Measurements from ENCODE around the gene DIS3L2.
"Not testable (repeated sequence)": the region's sequence is repeated elsewhere in the genome, so short reads cannot be mapped to it uniquely, and the experiment has no call there.

The DIS3L2 gene

GRCh38 chr2:232349546-232349945 is 388.0 kb downstream of the DIS3L2 start:
- DNase-seq (ENCODE audit: low read depth in 2 of 2), result no peak

GRCh38 chr2:232349946-232350635 is 388.6 kb downstream of the DIS3L2 start:
- DNase-seq (ENCODE audit: low read depth in 2 of 2), result no peak

DNA sequence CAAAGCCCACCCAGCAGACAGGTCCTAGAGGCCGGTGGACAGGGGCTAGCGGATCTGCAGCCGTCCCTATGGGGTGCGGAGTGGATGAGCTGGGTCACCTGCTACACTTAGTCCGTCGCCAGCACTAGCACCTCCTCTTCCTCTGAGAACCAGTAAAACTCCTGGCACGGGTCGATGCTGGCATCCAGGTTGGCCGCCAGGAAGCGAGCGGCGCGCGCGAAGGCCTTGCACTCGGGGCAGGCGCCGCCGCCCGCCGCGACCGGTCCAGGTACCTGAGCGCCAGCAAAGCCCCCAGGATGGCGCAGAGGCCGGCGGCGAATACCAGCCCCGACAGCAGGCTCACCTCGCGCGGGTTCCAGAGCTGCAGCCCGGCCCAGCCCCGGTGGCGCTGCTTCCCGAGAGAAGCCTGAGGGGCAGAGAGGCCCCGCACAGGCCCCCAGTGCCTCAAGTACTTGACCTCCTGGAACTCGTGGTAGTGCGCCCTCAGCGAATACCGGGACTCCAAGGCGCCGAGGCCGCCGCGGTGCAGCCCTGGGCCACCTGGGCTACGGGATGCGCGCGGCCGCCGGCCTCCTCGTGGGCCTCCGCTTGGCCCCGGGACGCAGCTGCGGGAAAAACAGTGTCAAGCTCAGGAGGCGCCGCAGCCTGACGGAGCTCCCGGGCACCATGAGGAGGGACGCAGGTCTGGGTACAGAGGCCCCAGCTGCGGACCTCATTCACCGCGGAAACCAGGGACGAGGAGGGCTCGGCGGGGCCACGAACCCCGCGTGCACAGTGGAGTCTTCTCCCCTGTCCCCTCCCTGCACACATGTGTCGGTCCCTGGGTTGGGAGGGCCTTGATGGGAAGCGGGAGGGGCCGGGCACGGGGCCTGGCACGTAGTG is 389.5 kb downstream of the DIS3L2 start:
- DNase-seq (ENCODE audit: low read depth in 2 of 2), result no peak

DNA sequence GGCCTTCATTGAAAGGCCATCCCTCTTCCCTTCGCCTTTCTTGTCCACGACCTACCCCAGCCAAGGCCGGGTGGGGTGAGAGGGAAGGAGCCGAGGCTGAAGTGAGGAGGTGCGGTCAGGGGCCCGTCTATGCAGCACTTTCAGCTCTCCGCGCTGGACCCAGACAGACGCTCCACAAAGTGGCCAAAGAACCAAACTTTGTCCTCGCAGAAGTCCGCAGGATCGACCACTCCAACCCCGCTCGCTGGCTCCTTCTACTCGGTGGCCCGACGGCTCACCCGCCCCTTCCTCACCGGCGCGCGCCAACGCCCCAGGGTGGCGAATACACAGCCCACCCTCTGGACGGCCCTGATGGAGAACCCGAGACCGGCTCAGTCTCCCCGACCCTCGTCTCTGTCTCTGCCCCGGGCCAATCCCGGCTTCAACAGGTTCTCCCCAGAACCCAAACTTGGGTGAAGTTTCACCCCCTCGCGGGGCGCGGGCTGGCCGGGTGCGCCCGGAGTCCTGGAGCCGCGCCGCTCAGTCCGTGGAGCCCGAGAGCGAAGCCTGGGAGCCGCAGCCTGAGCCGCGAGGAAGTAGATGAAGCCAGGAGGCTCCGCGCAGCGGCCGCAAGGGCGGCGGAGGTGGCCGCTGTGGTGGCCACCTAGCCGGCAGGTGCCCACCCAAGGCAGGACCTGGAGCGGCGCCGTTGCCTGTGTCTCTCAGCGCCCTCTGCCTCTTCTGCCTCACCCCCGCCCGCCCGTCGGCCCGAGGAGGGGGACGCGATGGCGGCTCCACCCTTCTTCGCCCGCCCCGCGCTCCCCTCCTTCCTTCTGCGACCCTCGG is 390.4 kb downstream of the DIS3L2 start:
- DNase-seq (ENCODE audit: low read depth in 2 of 2), result no peak

GRCh38 chr2:232352511-232353091 is 391.1 kb downstream of the DIS3L2 start:
- no peak for DNase-seq (ENCODE audit: low read depth in 2 of 2)

DNA sequence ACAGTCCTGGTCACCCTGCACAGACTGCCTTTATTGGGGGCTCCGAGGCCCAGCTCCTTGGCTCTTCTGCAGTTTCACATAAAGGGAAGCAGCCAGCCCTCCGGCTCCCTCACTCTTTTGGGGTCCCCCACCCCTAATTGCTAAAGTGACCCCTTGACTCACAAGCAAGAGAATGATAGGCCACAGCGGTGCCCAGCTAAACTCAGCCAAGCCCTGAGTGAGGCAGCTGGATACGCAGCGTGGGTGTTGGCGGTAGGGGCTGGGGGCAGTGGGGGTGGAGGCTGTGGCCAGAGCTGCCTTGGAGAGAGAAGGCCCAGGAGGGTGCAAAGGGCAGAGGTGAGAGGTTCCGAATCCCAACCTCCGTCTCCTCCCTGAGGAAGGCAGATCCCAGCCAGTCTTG is 391.6 kb downstream of the DIS3L2 start:
- no peak for DNase-seq (ENCODE audit: low read depth in 2 of 2)

GRCh38 chr2:232353660-232354059 is 392.1 kb downstream of the DIS3L2 start:
- DNase-seq (ENCODE audit: low read depth in 2 of 2), result no peak

DNA sequence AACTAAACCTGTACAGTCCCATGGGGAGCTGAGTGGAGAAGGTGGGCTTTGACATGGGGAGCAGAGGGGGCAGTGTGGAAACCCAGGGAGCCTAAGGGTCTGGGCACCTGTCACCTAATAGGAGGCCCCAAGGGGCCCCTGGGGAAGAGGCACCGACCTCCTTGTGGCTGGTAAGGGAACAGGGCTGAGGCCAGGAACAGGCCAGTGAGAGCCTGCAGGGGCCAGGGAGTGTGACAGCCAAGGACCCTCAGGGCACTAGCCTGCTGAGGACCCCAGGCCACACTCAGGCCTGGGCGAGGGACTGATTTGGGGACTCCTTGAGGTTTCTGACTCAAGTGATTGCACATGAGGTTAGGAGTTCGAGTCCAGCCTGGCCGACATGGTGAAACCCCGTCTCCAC is 392.6 kb downstream of the DIS3L2 start:
- DNase-seq (ENCODE audit: low read depth in 2 of 2), result no peak

- DNase-seq (ENCODE audit: low read depth in 2 of 2), result no peak
Observed at GRCh38 chr2:232361646-232362045, 400.1 kb downstream of the DIS3L2 start.

DNA sequence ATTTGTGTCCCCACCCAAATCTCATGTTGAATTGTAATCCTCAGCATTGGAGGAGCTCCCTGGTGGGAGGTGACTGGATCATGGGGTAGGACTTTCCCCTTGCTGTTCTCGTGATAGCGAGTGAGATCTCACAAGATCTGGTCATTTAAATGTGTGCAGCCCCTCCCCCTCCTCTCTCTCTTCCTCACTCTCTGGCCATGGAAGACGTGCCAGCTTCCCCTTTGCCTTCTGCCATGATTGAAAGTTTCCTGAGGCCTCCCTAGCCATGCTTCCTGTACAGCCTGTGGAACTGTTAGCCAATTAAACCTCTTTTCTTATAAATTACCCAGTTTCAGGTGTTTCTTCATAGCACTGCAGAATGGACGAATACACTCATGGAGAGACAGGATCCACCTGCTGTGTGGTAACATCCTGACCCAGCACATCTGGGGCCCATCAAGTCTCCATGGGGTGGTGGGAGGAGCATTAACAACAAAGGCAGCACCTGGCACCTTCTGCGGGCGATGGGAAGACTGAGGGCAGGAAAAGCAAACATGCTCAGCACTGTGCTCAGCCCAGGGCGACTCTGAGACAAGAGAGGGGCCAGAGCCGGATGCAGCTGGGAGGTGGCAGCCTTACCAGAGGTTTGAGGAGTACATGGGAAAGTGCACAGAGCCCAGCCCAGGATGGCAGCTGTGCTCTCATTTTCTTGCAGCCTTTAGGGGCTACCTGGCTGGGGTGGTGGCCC is 400.8 kb downstream of the DIS3L2 start:
- DNase-seq (ENCODE audit: low read depth in 2 of 2), result no peak

DNA sequence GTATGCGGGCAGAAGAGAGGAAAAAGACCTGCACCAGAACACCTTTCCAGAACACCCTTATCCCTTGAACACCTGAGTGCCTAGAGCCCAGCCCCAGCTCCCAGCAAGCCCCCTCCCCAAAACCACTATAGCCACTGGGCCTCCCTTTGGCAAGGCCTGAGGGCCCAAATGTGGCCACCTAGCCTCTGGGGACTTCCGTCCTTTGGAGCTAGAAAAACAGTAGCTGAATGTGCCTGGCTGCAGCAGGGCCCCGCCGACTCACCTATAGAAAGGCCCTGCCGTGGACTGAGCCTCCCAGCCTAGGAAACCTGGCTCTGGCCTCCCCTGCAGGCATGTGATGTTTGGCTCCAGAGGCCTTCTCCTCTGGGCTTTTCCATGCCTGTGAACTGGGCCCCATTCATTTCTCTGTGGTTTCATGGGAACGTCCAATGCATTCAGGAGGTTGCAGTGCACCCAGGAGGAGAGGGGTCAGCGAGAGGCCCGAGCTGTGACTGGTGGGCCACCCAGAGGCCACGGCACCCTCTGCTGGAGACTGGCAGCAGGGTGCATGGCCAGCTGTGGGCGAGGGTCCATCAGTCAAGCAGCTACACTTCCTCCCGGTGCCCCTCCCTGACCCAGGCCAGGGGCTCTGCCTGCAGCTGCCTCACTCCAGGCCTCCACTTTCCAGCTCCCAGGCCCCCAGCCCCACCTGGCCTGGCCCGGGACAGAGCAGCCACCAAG is 401.7 kb downstream of the DIS3L2 start:
- not testable (repeated sequence) for DNase-seq (ENCODE audit: low read depth in 2 of 2)

GRCh38 chr2:232363784-232364615 is 402.5 kb downstream of the DIS3L2 start:
- DNase-seq (ENCODE audit: low read depth in 2 of 2), result no peak

GRCh38 chr2:232364806-232365594 is 403.5 kb downstream of the DIS3L2 start:
- DNase-seq (ENCODE audit: low read depth in 2 of 2), result not testable (repeated sequence)

- no peak for DNase-seq (ENCODE audit: low read depth in 2 of 2)
Observed at GRCh38 chr2:232365621-232366321, 404.3 kb downstream of the DIS3L2 start.

DNA sequence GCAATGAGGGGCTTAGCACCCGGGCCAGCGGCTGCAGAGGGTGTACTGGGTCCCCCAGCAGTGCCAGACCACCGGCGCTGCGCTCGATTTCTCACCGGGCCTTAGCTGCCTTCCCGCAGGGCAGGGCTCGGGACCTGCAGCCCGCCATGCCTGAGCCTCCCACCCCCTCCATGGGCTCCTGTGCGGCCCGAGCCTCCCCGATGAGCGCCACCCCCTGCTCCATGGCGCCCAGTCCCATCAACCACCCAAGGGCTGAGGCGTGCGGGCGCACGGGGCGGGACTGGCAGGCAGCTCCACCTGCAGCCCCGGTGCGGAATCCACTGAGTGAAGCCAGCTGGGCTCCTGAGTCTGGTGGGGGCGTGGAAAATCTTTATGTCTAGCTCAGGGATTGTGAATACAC is 404.9 kb downstream of the DIS3L2 start:
- DNase-seq (ENCODE audit: low read depth in 2 of 2), result not testable (repeated sequence)

DNA sequence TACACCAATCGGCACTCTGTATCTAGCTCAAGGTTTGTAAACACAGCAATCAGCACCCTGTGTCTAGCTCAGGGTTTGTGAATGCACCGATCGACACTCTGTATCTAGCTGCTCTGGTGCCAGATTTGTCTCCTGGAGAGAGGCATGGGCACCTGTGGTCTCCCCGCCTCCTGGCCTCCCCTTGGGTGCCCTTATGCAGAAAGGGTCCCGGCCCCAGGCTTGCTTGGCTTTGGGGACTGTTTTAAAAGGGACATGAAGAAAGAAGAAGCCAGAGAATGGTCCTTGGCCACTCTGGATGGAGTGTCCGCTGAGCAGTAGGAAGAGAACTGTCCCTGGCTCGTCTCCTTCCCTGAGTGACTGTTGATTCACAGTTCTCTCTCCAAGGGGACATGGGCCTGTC is 405.5 kb downstream of the DIS3L2 start:
- no peak for DNase-seq (ENCODE audit: low read depth in 2 of 2)

GRCh38 chr2:232367591-232368233 is 406.2 kb downstream of the DIS3L2 start:
- DNase-seq (ENCODE audit: low read depth in 2 of 2), result no peak

GRCh38 chr2:232368311-232368731 is 406.8 kb downstream of the DIS3L2 start:
- no peak for DNase-seq (ENCODE audit: low read depth in 2 of 2)

Measured in stimulated activated CD4-positive, alpha-beta T cell treated with anti-CD3 and anti-CD28 coated beads, Interleukin-1b, Interleukin-23, amount 100 ng/mL, for 1 hour (primary cell).